ENCODE results near the gene TAPBP.

TAPBP gene

DNA sequence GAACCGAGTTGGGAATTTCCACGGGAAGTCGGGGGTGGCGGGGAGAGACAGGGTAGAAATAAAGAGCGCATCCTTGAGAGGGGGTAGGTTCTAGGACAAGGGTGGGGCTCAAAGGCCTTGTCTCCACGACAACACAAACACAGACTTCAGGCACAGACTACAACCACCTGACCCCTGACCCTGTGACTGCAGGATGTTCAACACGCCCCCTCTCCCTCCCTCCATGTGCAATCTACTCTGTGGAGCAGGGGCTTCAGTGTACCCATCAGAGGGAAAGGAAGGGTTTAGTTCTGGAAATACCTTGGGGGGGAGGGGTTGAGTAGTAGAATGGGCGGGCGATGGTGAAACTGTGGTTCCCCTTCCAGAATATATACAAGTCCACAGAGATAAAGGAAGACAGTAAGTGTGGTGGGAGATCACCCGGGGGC, 651 bp upstream of the TAPBP start:
- Histone ChIP-seq H3K9me3 (ENCODE audit: insufficient read depth, low read length) (no peaks in the 10 kb centered on the region), H3K9ac (ENCODE audit: insufficient read length, low read depth) (no peak overlapping the region), H3K36me3 (ENCODE audit: insufficient read depth, insufficient read length, low read length) (peaks cover 28% of the 10 kb centered on the region), H3K27me3 (ENCODE audit: insufficient read depth, insufficient read length) (no peaks in the 10 kb centered on the region), H3K4me1 (ENCODE audit: insufficient read depth, insufficient read length) (peaks cover 9% of the 10 kb centered on the region), H3K4me3 (ENCODE audit: insufficient read length, low read depth) (peak overlapping the region; percentile 18)
- no peak for DNase-seq (ENCODE audit: low read depth, low spot score)
- TF ChIP-seq ZNF274 (IDR thresholded peaks at IDR 0.05; ENCODE audit: low read depth, low read length) (no peak), YY1 (IDR thresholded peaks at IDR 0.05; ENCODE audit: insufficient read depth, insufficient read length) (no peak), SUZ12 (IDR thresholded peaks at IDR 0.05; ENCODE audit: extremely low read depth, insufficient read depth, insufficient read length) (no peak)

GRCh38 chr6:33313105-33313708, 671 bp downstream of the TAPBP start:
- no peak for TF ChIP-seq ZNF274 (IDR thresholded peaks at IDR 0.05; ENCODE audit: low read depth, low read length)
- TF ChIP-seq SUZ12 (IDR thresholded peaks at IDR 0.05; ENCODE audit: extremely low read depth, insufficient read depth, insufficient read length) = no peak
- TF ChIP-seq YY1 (IDR thresholded peaks at IDR 0.05; ENCODE audit: insufficient read depth, insufficient read length) = no peak
- H3K4me3 ChIP-seq (ENCODE audit: insufficient read length, low read depth) = peak overlapping the region; percentile 68
- peak overlapping the region; percentile 89 for H3K9ac ChIP-seq (ENCODE audit: insufficient read length, low read depth)
- no peaks in the 10 kb centered on the region for H3K27me3 ChIP-seq (ENCODE audit: insufficient read depth, insufficient read length)
- no peak for DNase-seq (ENCODE audit: low read depth, low spot score)
- peaks cover 7% of the 10 kb centered on the region for H3K4me1 ChIP-seq (ENCODE audit: insufficient read depth, insufficient read length)
- H3K36me3 ChIP-seq (ENCODE audit: insufficient read depth, insufficient read length, low read length) = peaks cover 19% of the 10 kb centered on the region
- H3K9me3 ChIP-seq (ENCODE audit: insufficient read depth, low read length) = no peaks in the 10 kb centered on the region

DNA sequence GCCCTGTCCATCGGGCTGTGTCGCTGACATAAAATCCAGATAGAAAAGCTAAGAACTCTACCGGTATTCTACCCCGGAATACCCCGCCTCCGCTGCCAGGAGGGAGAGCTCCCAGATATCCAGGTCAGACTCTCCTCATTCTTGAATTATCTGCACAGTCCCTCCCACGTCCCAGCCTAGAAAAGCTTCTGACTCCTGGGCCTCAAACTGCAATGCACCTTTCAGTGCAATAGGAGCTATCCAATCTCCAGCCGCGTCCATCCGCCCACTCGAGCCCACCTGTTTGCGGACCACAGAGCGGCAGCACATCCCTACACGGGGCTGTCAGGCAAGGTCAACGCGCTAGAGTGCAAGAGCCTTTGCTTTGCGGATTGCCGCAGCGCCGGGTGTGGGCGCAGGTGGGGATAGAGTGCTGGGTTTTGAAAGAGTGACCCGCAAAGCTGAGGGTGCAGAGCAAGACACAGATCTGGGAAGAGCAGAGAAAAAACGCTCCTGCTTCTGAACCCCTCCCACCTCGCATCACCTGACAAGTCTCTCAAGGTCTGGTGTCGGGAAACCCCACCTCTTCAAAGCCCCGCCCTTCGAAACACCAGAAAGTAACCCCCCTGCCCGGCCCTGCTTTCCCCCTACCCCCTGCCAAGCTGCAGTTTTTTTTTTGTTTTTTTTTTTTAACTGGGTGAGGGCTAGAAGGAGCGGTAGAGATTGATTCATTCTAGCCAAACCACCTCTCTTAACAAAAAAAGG, 1.3 kb downstream of the TAPBP start:
- TF ChIP-seq ZNF274 (IDR thresholded peaks at IDR 0.05; ENCODE audit: low read depth, low read length) (no peak), SUZ12 (IDR thresholded peaks at IDR 0.05; ENCODE audit: extremely low read depth, insufficient read depth, insufficient read length) (no peak), YY1 (IDR thresholded peaks at IDR 0.05; ENCODE audit: insufficient read depth, insufficient read length) (no peak)
- peak; percentile 63 for DNase-seq (ENCODE audit: low read depth, low spot score)

DNA sequence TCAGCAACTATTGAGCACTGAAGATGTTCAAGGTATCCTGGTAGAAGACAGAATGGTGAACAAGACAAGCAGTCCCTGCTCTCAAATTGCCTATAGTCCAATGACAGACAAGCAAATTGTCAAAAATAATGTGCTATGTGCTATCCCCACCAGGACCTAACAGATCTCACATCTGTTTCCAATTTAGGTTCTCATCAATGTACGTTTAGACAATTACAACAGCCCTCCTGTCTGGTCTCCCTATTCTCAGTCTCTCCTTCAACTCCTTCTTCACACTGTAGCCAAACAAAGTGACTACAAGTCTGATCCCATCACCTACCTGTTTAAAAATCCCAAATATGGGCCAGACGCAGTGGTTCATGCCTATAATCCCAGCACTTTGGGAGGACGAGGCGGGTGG, 7.5 kb downstream of the TAPBP start:
- TF ChIP-seq SUZ12 (IDR thresholded peaks at IDR 0.05; ENCODE audit: extremely low read depth, insufficient read depth, insufficient read length) = no peak
- TF ChIP-seq ZNF274 (IDR thresholded peaks at IDR 0.05; ENCODE audit: low read depth, low read length) = no peak
- TF ChIP-seq YY1 (IDR thresholded peaks at IDR 0.05; ENCODE audit: insufficient read depth, insufficient read length) = no peak
- no peak for DNase-seq (ENCODE audit: low read depth, low spot score)
- no peaks in the 10 kb centered on the region for H3K4me1 ChIP-seq (ENCODE audit: insufficient read depth, insufficient read length)
- no peak overlapping the region for H3K4me3 ChIP-seq (ENCODE audit: insufficient read length, low read depth)
- H3K27me3 ChIP-seq (ENCODE audit: insufficient read depth, insufficient read length) = no peaks in the 10 kb centered on the region
- H3K36me3 ChIP-seq (ENCODE audit: insufficient read depth, insufficient read length, low read length) = peaks cover 32% of the 10 kb centered on the region
- H3K9ac ChIP-seq (ENCODE audit: insufficient read length, low read depth) = no peak overlapping the region
- no peaks in the 10 kb centered on the region for H3K9me3 ChIP-seq (ENCODE audit: insufficient read depth, low read length)

More for the DNA sequence above, 1.3 kb downstream of the TAPBP start:
- Histone ChIP-seq H3K36me3 (ENCODE audit: insufficient read depth, insufficient read length, low read length) (peaks cover 19% of the 10 kb centered on the region), H3K9me3 (ENCODE audit: insufficient read depth, low read length) (no peaks in the 10 kb centered on the region), H3K9ac (ENCODE audit: insufficient read length, low read depth) (peak overlapping the region; percentile 74), H3K4me3 (ENCODE audit: insufficient read length, low read depth) (peak overlapping the region; percentile 68), H3K27me3 (ENCODE audit: insufficient read depth, insufficient read length) (no peaks in the 10 kb centered on the region), H3K4me1 (ENCODE audit: insufficient read depth, insufficient read length) (peaks cover 7% of the 10 kb centered on the region)

GRCh38 chr6:33305052-33305451, 8.8 kb downstream of the TAPBP start:
- TF ChIP-seq YY1 (IDR thresholded peaks at IDR 0.05; ENCODE audit: insufficient read depth, insufficient read length) (no peak), SUZ12 (IDR thresholded peaks at IDR 0.05; ENCODE audit: extremely low read depth, insufficient read depth, insufficient read length) (no peak), ZNF274 (IDR thresholded peaks at IDR 0.05; ENCODE audit: low read depth, low read length) (no peak)
- H3K9me3 ChIP-seq (ENCODE audit: insufficient read depth, low read length) = no peaks in the 10 kb centered on the region
- H3K9ac ChIP-seq (ENCODE audit: insufficient read length, low read depth) = no peak overlapping the region
- H3K4me1 ChIP-seq (ENCODE audit: insufficient read depth, insufficient read length) = no peaks in the 10 kb centered on the region
- no peak overlapping the region for H3K4me3 ChIP-seq (ENCODE audit: insufficient read length, low read depth)
- peaks cover 32% of the 10 kb centered on the region for H3K36me3 ChIP-seq (ENCODE audit: insufficient read depth, insufficient read length, low read length)
- DNase-seq (ENCODE audit: low read depth, low spot score) = no peak
- no peaks in the 10 kb centered on the region for H3K27me3 ChIP-seq (ENCODE audit: insufficient read depth, insufficient read length)

DNA sequence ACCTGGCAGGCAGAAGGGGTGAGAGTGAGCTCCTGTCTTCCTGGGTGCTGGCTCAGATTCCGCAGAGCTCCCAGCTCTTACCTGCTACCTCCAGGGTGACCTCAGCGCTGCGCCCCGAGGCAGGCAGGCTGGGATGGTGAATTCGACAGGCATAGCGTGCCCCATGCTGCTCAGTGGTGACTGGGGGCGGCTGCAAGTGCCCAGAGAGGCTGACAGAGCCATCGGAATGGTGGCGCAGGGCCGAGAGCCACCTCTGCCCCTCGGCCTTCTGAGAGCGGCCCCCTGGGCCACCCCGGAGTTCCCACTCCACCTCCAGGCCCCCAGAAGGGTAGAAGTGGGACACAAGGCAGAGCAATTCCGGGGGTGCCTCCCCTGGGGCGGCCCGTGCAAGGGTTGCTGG, 9.7 kb downstream of the TAPBP start:
- H3K9me3 ChIP-seq (ENCODE audit: insufficient read depth, low read length) = no peaks in the 10 kb centered on the region
- H3K27me3 ChIP-seq (ENCODE audit: insufficient read depth, insufficient read length) = no peaks in the 10 kb centered on the region
- no peak overlapping the region for H3K9ac ChIP-seq (ENCODE audit: insufficient read length, low read depth)
- TF ChIP-seq YY1 (IDR thresholded peaks at IDR 0.05; ENCODE audit: insufficient read depth, insufficient read length) (no peak), SUZ12 (IDR thresholded peaks at IDR 0.05; ENCODE audit: extremely low read depth, insufficient read depth, insufficient read length) (no peak), ZNF274 (IDR thresholded peaks at IDR 0.05; ENCODE audit: low read depth, low read length) (no peak)
- DNase-seq (ENCODE audit: low read depth, low spot score) = no peak
- peaks cover 32% of the 10 kb centered on the region for H3K36me3 ChIP-seq (ENCODE audit: insufficient read depth, insufficient read length, low read length)
- no peak overlapping the region for H3K4me3 ChIP-seq (ENCODE audit: insufficient read length, low read depth)
- H3K4me1 ChIP-seq (ENCODE audit: insufficient read depth, insufficient read length) = no peaks in the 10 kb centered on the region

- Histone ChIP-seq H3K27me3 (ENCODE audit: insufficient read depth, insufficient read length) (no peaks in the 10 kb centered on the region), H3K36me3 (ENCODE audit: insufficient read depth, insufficient read length, low read length) (peaks cover 30% of the 10 kb centered on the region), H3K9ac (ENCODE audit: insufficient read length, low read depth) (no peak overlapping the region), H3K9me3 (ENCODE audit: insufficient read depth, low read length) (no peaks in the 10 kb centered on the region), H3K4me1 (ENCODE audit: insufficient read depth, insufficient read length) (peaks cover 4% of the 10 kb centered on the region), H3K4me3 (ENCODE audit: insufficient read length, low read depth) (no peak overlapping the region)
- no peak for DNase-seq (ENCODE audit: low read depth, low spot score)
- TF ChIP-seq YY1 (IDR thresholded peaks at IDR 0.05; ENCODE audit: insufficient read depth, insufficient read length) (no peak), ZNF274 (IDR thresholded peaks at IDR 0.05; ENCODE audit: low read depth, low read length) (no peak)
Observed at GRCh38 chr6:33301877-33302276, 12.0 kb downstream of the TAPBP start.
